ENCODE results near the gene KDM2A. TPM values are rescaled to one million over a fixed set of nuclear protein-coding genes. Genes with fewer than 3 reads are reported as not detected.

Gene KDM2A
- total and polyA plus RNA-seq, 2 of the 13 experiments (the other 11 are each of a cell fraction or from before 2014, with no cell fraction given), result 31.3 to 31.4 TPM

DNA sequence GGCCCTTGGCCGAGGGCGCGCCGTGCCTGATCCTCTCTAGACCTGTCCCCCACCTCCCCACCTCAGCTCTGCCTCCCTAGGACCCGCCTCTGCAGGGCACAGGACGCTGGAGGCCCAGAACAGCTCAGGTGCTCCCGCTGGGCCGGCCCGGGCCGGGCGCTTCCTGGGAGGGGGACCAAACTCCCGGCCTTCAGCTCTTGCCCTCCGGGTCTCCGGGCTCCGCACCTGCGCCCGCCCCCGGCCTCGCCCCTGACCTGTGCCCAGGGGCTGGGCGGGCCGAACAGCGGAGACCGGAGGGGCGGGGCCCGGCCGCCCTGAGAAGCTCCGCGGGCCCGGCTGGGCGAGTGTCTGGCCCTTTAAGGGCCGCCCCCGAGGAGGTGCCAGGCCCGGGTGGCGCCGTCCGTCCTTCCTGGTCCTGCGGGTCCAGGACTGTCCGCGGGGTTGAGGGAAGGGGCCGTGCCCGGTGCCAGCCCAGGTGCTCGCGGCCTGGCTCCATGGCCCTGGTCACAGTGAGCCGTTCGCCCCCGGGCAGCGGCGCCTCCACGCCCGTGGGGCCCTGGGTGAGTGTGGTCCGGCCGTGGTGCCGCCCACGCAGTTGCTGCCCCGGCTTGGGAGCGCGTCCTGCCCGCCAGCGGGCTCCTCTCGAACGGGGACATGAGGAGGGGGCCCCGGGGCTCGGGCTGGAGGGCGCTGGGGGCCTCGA, 184.2 kb downstream of the KDM2A start, which contains the start of gene SSH3 (continued):
- TF ChIP-seq, protein P1, sequence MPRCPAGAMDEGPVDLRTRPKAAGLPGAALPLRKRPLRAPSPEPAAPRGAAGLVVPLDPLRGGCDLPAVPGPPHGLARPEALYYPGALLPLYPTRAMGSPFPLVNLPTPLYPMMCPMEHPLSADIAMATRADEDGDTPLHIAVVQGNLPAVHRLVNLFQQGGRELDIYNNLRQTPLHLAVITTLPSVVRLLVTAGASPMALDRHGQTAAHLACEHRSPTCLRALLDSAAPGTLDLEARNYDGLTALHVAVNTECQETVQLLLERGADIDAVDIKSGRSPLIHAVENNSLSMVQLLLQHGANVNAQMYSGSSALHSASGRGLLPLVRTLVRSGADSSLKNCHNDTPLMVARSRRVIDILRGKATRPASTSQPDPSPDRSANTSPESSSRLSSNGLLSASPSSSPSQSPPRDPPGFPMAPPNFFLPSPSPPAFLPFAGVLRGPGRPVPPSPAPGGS (CRISPR knock-in tag; IDR thresholded peaks at IDR 0.05), result peak; percentile 37; the same call in 1 of the 2 replicates
- TF ChIP-seq POGZ (CRISPR knock-in tag; IDR thresholded peaks at IDR 0.05) (0 out of 2 replicates have a peak, but pooled peaks have one; percentile 16), MYC (CRISPR knock-in tag; IDR thresholded peaks at IDR 0.05; ENCODE audit: borderline replicate concordance) (peak; percentile 31; the same call in 1 of the 2 replicates), ZFY (CRISPR knock-in tag; IDR thresholded peaks at IDR 0.05) (peak; percentile 83), ZNF761 (CRISPR knock-in tag; conservative IDR thresholded peaks at IDR 0.05) (peak; percentile 40; the same call in 1 of the 2 replicates), MIER3 (CRISPR knock-in tag; IDR thresholded peaks at IDR 0.05; ENCODE audit: borderline replicate concordance) (no peak), ZNF468 (CRISPR knock-in tag; IDR thresholded peaks at IDR 0.05) (0 out of 2 replicates have a peak, but pooled peaks have one; percentile 18), SOX5 (CRISPR knock-in tag; IDR thresholded peaks at IDR 0.05; ENCODE audit: borderline replicate concordance) (no peak), ZNF768 (CRISPR knock-in tag; IDR thresholded peaks at IDR 0.05) (peak; percentile 5), FOSL2 (CRISPR knock-in tag; IDR thresholded peaks at IDR 0.05) (no peak), DNMT1 (CRISPR knock-in tag; IDR thresholded peaks at IDR 0.05) (peak; percentile 80; the same call in 1 of the 2 replicates), ZNF720 (CRISPR knock-in tag; IDR thresholded peaks at IDR 0.05) (no peak), TEAD3 (CRISPR knock-in tag; optimal IDR thresholded peaks at IDR 0.05; ENCODE audit: borderline replicate concordance) (peak; percentile 4), HDAC1 (CRISPR knock-in tag; IDR thresholded peaks at IDR 0.05) (peak; percentile 64), AGO1 (IDR thresholded peaks at IDR 0.05; ENCODE audit: low read depth, low read length, poor library complexity, severe bottlenecking) (peak; percentile 94), MEIS1 (CRISPR knock-in tag; IDR thresholded peaks at IDR 0.05; ENCODE audit: borderline replicate concordance) (0 out of 2 replicates have a peak, but pooled peaks have one; percentile 35), ZBTB14 (CRISPR knock-in tag; IDR thresholded peaks at IDR 0.05) (no peak), FOSL1 (CRISPR knock-in tag; IDR thresholded peaks at IDR 0.05; ENCODE audit: borderline replicate concordance) (peak; percentile 26; the same call in 1 of the 2 replicates), PHF20 (CRISPR knock-in tag; IDR thresholded peaks at IDR 0.05) (peak; percentile 41; the same call in 1 of the 2 replicates), MIXL1 (CRISPR knock-in tag; IDR thresholded peaks at IDR 0.05) (no peak), POLR2AphosphoS5 (IDR thresholded peaks at IDR 0.05; ENCODE audit: low read depth, low read length) (0 out of 2 replicates have a peak, but pooled peaks have one; percentile 26)
- TF ChIP-seq, protein P2, sequence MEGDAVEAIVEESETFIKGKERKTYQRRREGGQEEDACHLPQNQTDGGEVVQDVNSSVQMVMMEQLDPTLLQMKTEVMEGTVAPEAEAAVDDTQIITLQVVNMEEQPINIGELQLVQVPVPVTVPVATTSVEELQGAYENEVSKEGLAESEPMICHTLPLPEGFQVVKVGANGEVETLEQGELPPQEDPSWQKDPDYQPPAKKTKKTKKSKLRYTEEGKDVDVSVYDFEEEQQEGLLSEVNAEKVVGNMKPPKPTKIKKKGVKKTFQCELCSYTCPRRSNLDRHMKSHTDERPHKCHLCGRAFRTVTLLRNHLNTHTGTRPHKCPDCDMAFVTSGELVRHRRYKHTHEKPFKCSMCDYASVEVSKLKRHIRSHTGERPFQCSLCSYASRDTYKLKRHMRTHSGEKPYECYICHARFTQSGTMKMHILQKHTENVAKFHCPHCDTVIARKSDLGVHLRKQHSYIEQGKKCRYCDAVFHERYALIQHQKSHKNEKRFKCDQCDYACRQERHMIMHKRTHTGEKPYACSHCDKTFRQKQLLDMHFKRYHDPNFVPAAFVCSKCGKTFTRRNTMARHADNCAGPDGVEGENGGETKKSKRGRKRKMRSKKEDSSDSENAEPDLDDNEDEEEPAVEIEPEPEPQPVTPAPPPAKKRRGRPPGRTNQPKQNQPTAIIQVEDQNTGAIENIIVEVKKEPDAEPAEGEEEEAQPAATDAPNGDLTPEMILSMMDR (CRISPR knock-in tag; IDR thresholded peaks at IDR 0.05), result 0 out of 2 replicates have a peak, but pooled peaks have one; percentile 5
- TF ChIP-seq, protein P3, sequence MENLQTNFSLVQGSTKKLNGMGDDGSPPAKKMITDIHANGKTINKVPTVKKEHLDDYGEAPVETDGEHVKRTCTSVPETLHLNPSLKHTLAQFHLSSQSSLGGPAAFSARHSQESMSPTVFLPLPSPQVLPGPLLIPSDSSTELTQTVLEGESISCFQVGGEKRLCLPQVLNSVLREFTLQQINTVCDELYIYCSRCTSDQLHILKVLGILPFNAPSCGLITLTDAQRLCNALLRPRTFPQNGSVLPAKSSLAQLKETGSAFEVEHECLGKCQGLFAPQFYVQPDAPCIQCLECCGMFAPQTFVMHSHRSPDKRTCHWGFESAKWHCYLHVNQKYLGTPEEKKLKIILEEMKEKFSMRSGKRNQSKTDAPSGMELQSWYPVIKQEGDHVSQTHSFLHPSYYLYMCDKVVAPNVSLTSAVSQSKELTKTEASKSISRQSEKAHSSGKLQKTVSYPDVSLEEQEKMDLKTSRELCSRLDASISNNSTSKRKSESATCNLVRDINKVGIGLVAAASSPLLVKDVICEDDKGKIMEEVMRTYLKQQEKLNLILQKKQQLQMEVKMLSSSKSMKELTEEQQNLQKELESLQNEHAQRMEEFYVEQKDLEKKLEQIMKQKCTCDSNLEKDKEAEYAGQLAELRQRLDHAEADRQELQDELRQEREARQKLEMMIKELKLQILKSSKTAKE (CRISPR knock-in tag; IDR thresholded peaks at IDR 0.05; ENCODE audit: borderline replicate concordance), result no peak
